CD4-positive, alpha-beta T cell (primary cell): Measurements from ENCODE around the gene HTR6. TPM values are rescaled to one million over a fixed set of nuclear protein-coding genes. Genes with fewer than 3 reads are reported as not detected.

Experiments used
- ATAC-seq: fragments of 200-7000 bp; cut with Tn5 transposase; one replicate; pipeline ENCODE4 v1.10.0; 2022; ENCODE audit warnings: mild to moderate bottlenecking; ENCODE audit not compliant: poor library complexity
- CTCF ChIA-PET: fragments of 350-600 bp; sonication (Branson Sonifier 250); formaldehyde crosslinking; loops from one replicate; lab custom pipeline; 2021; ENCODE audit warnings: antibody characterized with exemption, inconsistent platforms; lab: Charles Lee
- POLR2A ChIA-PET: fragments of 350-600 bp; sonication (Branson Sonifier 250); formaldehyde crosslinking; loops from one replicate; lab custom pipeline; 2021; ENCODE audit warnings: antibody characterized with exemption, inconsistent platforms; lab: Charles Lee
- DNase-seq, 14 experiments: peaks; one replicate each; pipeline ENCODE4 v3.0.0-alpha.2; 2013 to 2020; ENCODE audit warnings: mixed read lengths in 2 of 14
- H3K27ac ChIP-seq, 2 donors: one replicate each; pipeline versions ENCODE4 v1.5.1 to v1.7.0; 2013; ENCODE audit warnings: low read length in 2 of 2, low read depth in 1 of 2, mild to moderate bottlenecking in 1 of 2
- H3K27me3 ChIP-seq, 2 experiments: 1 replicate in 1 of 2; 2 replicates in 1 of 2; pipeline versions ENCODE4 v1.6.1 to v1.7.0; 2013; ENCODE audit warnings: low read length in 2 of 2, control low read depth in 1 of 2, mild to moderate bottlenecking in 1 of 2, moderate library complexity in 1 of 2; ENCODE audit not compliant: insufficient read depth in 2 of 2, control insufficient read depth in 1 of 2
- H3K36me3 ChIP-seq: one replicate; pipeline ENCODE4 v1.6.1; 2013; ENCODE audit warnings: low read length, control low read depth; ENCODE audit not compliant: insufficient read depth
- H3K4me1 ChIP-seq: one replicate; pipeline ENCODE4 v1.6.1; 2013; ENCODE audit warnings: low read length, control low read depth; ENCODE audit not compliant: insufficient read depth
- H3K4me3 ChIP-seq: one replicate; pipeline ENCODE4 v1.5.1; 2013; ENCODE audit warnings: mild to moderate bottlenecking, low read length, moderate library complexity
- H3K9me3 ChIP-seq, 2 experiments: 1 replicate in 1 of 2; 2 replicates in 1 of 2; pipeline versions ENCODE4 v1.6.1 to v1.7.0; 2013; ENCODE audit warnings: low read length in 2 of 2, mild to moderate bottlenecking in 2 of 2, control low read depth in 1 of 2, moderate library complexity in 1 of 2; ENCODE audit not compliant: control insufficient read depth in 1 of 2, insufficient read depth in 1 of 2
- H3K27ac Mint-ChIP-seq: one replicate; pipeline ENCODE4 v1.8.0; 2020; ENCODE audit warnings: mixed read lengths
- H3K27me3 Mint-ChIP-seq: one replicate; pipeline ENCODE4 v1.8.0; 2021; ENCODE audit warnings: mixed read lengths
- H3K36me3 Mint-ChIP-seq: one replicate; pipeline ENCODE4 v1.8.0; 2021; ENCODE audit warnings: low read depth, mixed read lengths
- H3K4me1 Mint-ChIP-seq: one replicate; pipeline ENCODE4 v1.8.0; 2021; ENCODE audit warnings: low read depth, mixed read lengths
- H3K4me3 Mint-ChIP-seq: one replicate; pipeline ENCODE4 v1.8.0; 2020; ENCODE audit warnings: mild to moderate bottlenecking, mixed read lengths
- H3K9me3 Mint-ChIP-seq: one replicate; pipeline ENCODE4 v1.8.0; 2020; ENCODE audit warnings: mixed read lengths
- CTCF ChIP-seq: fragments of 200-600 bp; IDR thresholded peaks from one replicate; pipeline ENCODE4 v1.8.0; 2022; ENCODE audit warnings: antibody characterized with exemption, mild to moderate bottlenecking
- intact Hi-C, 2 experiments: fragments of 100-400 bp; cut with DNase I in 1 of 2; cut with micrococcal nuclease in 1 of 2; formaldehyde crosslinking; loops; one replicate each; pipeline versions ENCODE4 v1.15.1 to v1.9.0; 2023 to 2025; cut with DNase I, micrococcal nuclease
- total RNA-seq, 174 experiments: library from RNA in 2 of 174; stranded (reverse) in 2 of 174; gene quantifications; one replicate each; pipeline ENCODE4 v1.2.3 and lab custom pipeline; 2021 to 2026

Gene HTR6
- total RNA-seq, 2 experiments from 2014 or later = 2.1 to 2.2 TPM

GRCh38 chr1:19703280-19703679 lies 38.6 kb downstream of the HTR6 start:
- no peak for ATAC-seq
- no peak for DNase-seq
- CTCF ChIA-PET = interaction anchor here (1.9 to 5.0 kb wide), 2 partner anchors 12 to 42 kb away, joined by 7 to 68 read pairs; no protein-coding TSS in a partner anchor
- H3K4me3 Mint-ChIP-seq = no peak overlapping the region
- Histone ChIP-seq H3K36me3 (peaks cover 22% of the 10 kb centered on the region), H3K27me3 (no peaks in the 10 kb centered on the region), H3K4me1 (peaks cover 10% of the 10 kb centered on the region), H3K27ac (no peak overlapping the region), H3K9me3 (no peaks in the 10 kb centered on the region), H3K4me3 (no peak overlapping the region)
- no peak overlapping the region for H3K27ac Mint-ChIP-seq
- H3K9me3 Mint-ChIP-seq = no peaks in the 10 kb centered on the region
- peaks cover 12% of the 10 kb centered on the region for H3K4me1 Mint-ChIP-seq
- TF ChIP-seq CTCF = no peak
- no peaks in the 10 kb centered on the region for H3K27me3 Mint-ChIP-seq
- H3K36me3 Mint-ChIP-seq = peaks cover 35% of the 10 kb centered on the region
- intact Hi-C loops = no loop called here
- POLR2A ChIA-PET = interaction anchor here (2.3 kb wide), 1 partner anchor 41 kb away, joined by 11 read pairs; no protein-coding TSS in a partner anchor

DNA sequence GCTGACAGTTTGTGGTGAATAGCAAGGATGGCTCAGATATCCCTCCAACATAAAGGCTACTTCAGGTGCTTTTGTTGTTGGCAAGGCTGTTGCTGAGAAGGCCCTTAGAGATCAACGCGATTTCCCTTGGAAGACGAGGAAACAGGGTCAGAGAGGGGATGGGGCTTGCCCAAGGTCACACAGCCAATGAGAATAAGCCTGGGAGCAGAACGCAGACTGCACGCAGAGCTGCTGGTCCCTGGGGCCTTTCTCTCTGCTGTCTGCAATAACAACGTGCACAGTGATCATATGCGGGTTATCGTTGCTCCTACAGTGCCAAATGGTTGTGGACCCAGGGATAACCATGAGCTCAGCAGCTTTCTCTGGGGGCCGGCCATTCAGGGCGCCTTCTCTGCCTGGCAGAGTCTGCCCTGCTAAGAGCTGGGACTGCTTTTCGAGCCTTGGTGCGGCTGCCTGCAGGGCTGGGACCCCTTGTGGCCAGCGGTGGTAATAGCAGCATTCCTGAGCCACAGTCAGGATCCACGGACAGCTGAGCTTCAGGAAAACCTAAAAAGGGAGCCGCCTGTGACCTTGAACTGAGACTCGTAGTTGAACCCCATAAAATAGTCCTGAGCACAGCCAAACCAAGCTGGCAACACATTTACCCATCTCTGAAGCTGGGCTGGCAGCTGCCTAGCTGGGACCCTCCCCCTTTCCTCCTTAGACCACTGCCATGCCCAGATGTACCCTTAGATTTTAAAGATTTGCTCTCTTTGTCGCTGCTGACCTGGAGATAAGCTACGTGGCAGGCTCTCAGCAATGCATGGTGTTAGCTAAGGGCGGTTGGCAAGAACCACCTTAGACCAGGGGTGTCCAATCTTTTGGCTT lies 39.8 kb downstream of the HTR6 start:
- peak; percentile 89 for TF ChIP-seq CTCF
- peaks cover 10% of the 10 kb centered on the region for H3K4me1 ChIP-seq
- ATAC-seq = peak; percentile 85
- H3K9me3 Mint-ChIP-seq = no peaks in the 10 kb centered on the region
- DNase-seq = peak; percentile 29 to 77 (median 58)
- no peak overlapping the region for H3K27ac ChIP-seq
- no peaks in the 10 kb centered on the region for H3K27me3 ChIP-seq
- H3K27ac Mint-ChIP-seq = no peak overlapping the region
- H3K4me3 Mint-ChIP-seq = no peak overlapping the region
- H3K4me3 ChIP-seq = no peak overlapping the region
- H3K36me3 ChIP-seq = peaks cover 22% of the 10 kb centered on the region
- intact Hi-C loops = loop anchor here (1.0 kb wide), 2 partner anchors 42 to 43 kb away; no protein-coding TSS in a partner anchor
- peaks cover 30% of the 10 kb centered on the region for H3K36me3 Mint-ChIP-seq
- POLR2A ChIA-PET = interaction anchor here (0.9 to 2.3 kb wide), 2 partner anchors 37 to 42 kb away, joined by 3 to 11 read pairs; no protein-coding TSS in a partner anchor
- no peaks in the 10 kb centered on the region for H3K27me3 Mint-ChIP-seq
- CTCF ChIA-PET = interaction anchor here (0.8 to 5.0 kb wide), 6 partner anchors 11 to 50 kb away, joined by 3 to 68 read pairs (median 6); no protein-coding TSS in a partner anchor
- H3K9me3 ChIP-seq = no peaks in the 10 kb centered on the region
- peaks cover 12% of the 10 kb centered on the region for H3K4me1 Mint-ChIP-seq

DNA sequence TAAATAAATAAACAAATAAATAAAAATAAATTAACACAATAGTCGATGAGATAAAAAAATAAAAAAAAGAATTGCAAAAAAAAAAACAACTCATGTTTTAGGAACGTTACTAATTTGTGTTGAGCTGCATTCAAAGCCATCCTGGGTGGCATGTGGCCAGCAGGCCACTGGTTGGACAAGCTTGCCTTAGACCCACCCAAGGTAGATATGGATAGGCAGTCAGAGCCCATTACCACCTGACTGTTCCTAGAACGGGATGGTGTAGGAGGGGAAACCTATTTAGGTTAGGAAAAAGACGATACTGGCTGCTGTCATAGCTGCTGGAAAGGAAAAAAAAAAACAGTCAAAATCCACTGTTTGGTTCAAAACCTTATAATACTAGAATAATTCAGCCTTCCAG lies 40.8 kb downstream of the HTR6 start:
- POLR2A ChIA-PET = interaction anchor here (0.9 to 2.3 kb wide), 2 partner anchors 38 to 43 kb away, joined by 3 to 11 read pairs; no protein-coding TSS in a partner anchor
- H3K36me3 Mint-ChIP-seq = peaks cover 26% of the 10 kb centered on the region
- H3K4me1 ChIP-seq = peaks cover 13% of the 10 kb centered on the region
- H3K36me3 ChIP-seq = peaks cover 14% of the 10 kb centered on the region
- H3K27me3 ChIP-seq = no peaks in the 10 kb centered on the region
- H3K4me1 Mint-ChIP-seq = peaks cover 16% of the 10 kb centered on the region
- ATAC-seq = no peak
- no peaks in the 10 kb centered on the region for H3K9me3 ChIP-seq
- no peaks in the 10 kb centered on the region for H3K27me3 Mint-ChIP-seq
- H3K27ac ChIP-seq = no peak overlapping the region
- no peak for DNase-seq
- intact Hi-C loops = no loop called here
- no peak overlapping the region for H3K4me3 Mint-ChIP-seq
- CTCF ChIA-PET = interaction anchor here (1.8 to 5.0 kb wide), 3 partner anchors 10 to 44 kb away, joined by 7 to 68 read pairs (median 8); no protein-coding TSS in a partner anchor
- TF ChIP-seq CTCF = no peak
- H3K27ac Mint-ChIP-seq = no peak overlapping the region
- H3K9me3 Mint-ChIP-seq = no peaks in the 10 kb centered on the region
- no peak overlapping the region for H3K4me3 ChIP-seq
